GM12874 (cell line): Measurements from ENCODE around the gene NPNT.

ENCODE experiments used
- TF ChIP-seq, protein P1 (sequence below): IDR thresholded peaks from 2 replicates; pipeline ENCODE4 v1.5.1; 2011; ENCODE audit warnings: low read depth, mild to moderate bottlenecking, control low read depth, low read length, moderate library complexity; ENCODE audit not compliant: insufficient read depth

Gene NPNT

DNA sequence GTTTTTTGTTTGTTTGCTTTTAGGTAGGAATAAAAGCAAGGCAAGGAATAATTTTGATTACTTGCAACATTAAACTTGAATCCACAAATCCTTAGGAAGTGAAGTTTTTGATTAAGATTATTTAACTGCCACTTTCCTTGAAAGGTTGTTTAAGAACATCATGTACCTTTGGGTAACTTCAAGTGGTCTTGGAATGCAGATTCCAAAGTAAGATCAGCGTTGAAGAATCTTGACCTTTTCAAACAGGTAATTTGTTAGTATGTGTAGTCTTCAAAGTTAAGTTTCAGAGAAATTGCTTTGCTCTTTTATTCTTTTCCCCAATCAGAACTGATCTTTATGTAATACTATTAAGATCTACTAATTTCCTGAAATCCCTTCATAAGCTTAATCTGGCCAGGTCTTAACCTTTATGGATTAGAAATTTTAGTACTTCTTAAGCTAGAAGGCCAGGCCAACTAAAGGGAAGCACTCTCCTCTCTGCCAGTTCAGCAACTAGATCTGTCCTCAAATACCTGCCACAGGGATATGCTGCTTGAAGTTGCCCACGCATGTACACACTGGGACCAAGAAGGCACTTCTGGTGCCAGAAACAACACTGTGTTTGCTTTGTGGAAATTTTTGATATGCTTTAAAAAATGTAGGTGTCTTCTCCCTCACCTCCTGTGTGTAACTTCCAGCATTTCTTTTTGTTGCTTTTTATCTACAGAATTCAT is 7.4 kb downstream of the NPNT start:
- TF ChIP-seq, protein P1, sequence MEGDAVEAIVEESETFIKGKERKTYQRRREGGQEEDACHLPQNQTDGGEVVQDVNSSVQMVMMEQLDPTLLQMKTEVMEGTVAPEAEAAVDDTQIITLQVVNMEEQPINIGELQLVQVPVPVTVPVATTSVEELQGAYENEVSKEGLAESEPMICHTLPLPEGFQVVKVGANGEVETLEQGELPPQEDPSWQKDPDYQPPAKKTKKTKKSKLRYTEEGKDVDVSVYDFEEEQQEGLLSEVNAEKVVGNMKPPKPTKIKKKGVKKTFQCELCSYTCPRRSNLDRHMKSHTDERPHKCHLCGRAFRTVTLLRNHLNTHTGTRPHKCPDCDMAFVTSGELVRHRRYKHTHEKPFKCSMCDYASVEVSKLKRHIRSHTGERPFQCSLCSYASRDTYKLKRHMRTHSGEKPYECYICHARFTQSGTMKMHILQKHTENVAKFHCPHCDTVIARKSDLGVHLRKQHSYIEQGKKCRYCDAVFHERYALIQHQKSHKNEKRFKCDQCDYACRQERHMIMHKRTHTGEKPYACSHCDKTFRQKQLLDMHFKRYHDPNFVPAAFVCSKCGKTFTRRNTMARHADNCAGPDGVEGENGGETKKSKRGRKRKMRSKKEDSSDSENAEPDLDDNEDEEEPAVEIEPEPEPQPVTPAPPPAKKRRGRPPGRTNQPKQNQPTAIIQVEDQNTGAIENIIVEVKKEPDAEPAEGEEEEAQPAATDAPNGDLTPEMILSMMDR = no peak

DNA sequence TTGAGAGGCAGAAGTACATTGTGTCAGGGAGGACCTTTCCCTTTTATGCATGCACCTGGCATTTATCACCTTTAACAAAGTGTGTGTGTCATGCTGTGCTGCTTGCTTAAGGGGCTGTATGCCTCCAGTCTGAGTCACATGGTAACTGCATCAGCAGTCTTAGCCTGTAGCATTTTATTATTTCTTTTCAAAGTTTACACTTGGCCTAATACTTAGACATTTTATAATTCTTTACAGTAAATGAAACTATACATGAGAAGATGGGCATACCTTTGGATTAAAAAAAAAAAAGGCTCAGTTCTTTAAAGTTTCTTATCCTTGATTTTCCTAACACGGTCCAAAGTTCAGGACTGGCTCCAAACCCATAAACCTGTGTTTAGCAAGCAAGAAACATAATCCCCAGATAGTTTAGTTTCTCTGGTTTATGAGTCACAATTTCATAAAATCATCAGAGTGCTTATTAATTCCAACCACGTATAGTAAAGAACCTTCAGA is 14.6 kb downstream of the NPNT start:
- TF ChIP-seq, protein P1 = no peak

DNA sequence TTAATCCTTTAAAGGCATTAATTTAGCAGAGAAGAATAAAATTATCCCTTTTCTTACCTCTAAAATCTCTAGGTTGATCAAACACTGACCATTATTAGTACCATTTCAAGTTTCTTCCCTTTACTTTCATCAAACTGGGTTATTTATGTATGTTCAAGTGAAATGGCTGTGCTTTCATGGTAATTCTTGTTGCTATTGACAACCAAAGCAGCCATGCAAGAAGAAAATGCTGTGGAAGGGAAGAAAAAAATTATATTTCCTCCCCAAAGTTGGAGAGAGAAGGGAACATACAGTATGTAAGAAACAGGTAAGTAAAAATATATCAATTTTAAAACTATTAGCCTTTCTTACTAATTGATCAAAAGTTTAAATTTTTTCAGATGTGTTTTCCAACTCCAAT is 16.2 kb downstream of the NPNT start:
- TF ChIP-seq, protein P1 = no peak

DNA sequence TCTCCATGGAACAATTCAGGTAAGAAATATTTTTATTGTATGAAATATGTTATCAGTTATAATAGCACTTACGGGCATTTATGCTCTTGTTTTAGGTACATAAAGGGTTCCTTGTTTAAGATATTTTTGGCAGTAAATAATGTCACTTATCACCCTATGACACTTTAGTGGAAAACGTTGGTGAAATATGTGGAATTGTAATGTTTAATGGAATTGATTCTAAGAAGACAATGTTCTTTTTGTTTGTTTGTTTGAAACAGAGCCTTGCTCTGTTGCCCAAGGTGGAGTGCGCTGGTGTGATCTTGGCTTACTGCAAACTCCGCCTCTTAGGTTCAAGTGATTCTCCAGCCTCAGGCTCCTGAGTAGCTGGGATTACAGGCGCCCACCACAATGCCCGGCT is 17.4 kb downstream of the NPNT start:
- TF ChIP-seq, protein P1 = no peak

DNA sequence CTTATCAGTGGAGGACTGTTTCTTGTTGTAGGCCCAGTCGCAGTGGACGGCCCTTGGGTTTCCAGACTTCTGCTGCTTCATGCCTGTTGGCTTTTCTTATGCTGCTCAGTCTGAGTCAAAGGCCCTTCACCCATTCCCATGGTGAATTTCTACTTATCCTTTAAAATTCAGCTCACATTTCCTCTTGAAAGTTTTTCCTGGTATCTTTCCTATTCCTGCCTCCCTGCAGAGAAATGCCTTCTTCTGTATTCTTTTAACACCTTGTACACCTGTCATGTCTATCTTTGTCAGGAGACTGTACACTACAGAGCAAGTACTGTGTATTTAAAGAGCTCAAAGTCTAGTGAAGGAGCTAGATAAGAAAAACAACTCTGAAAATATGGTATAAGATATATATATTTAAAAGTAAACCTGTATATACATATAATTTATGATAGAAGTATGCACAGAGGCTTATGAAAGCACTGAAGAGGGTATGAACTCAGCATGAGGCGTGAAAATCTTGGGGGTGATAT is 22.0 kb downstream of the NPNT start:
- TF ChIP-seq, protein P1 = no peak

DNA sequence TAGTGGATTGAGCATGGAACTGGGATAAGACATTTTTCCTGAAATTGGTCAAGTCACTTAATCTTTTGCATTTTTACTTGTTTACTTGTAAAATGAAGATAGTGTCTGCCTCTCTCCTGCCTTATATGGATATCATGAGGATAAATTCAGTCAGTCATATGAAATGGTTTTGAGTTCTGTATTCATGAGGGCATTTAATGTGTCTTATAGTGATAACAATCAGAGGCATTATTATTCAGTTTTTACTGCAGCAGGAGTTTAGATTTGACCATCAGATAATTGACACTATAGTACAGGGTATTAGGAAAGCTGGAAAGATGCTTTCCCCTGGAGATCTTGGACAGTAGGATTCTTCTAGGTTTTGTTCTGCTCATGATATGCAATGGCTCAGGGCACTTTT is 26.0 kb downstream of the NPNT start:
- TF ChIP-seq, protein P1 = no peak

DNA sequence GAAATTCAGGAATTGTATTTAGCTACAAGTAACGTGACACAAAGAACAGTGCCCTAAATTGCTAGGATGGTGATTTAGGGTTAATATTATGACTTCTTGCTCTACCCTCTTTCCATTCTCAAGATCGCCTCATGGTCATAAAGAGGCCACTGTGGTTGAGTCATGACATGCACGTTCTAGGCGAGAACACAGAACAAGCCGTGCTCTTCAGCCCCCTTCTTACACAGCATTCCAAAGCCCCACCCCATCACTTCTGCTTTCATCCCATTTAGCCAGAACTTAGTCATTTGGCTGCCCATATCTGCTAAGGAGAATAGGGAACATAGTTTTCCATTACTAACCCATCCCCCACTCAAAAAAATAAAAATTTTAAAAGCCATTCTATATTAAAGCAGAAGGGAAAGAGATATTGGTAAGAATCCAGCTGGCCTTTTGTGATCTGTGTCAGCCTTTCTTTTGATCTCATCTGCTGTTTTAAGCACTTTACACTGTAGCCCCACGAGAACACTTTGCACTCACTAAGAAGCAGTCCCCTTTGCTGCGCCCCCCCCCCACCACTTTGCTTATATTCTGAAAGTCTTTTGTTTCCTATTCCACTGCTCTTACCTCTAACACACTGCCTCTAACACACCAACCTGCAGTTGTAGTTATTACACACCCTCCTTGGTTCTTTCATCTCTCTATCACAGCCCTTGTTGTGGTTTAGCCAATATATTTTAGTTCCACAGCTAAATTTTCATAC is 28.4 kb downstream of the NPNT start:
- TF ChIP-seq, protein P1 = no peak
